Endothelial cell of umbilical vein (primary cell): ENCODE measurements around the gene TRIM29. TPM values are rescaled to one million over a fixed set of nuclear protein-coding genes. Genes with fewer than 3 reads are reported as not detected.

Experiments
- BruUV-seq: library from RNA; stranded (reverse); fragments of 400-500 nt; replicated peaks from 2 replicates; lab custom pipeline; 2021; lab: Mats Ljungman, UMichigan
- CTCF ChIA-PET: fragments of 300-600, 350-600 bp; sonication (Branson Sonifier 250); formaldehyde crosslinking; loops from one replicate; lab custom pipeline; 2021; ENCODE audit warnings: antibody characterized with exemption, inconsistent platforms; lab: Charles Lee
- POLR2A ChIA-PET: fragments of 300-600, 350-600 bp; sonication (Branson Sonifier 250); formaldehyde crosslinking; loops from one replicate; lab custom pipeline; 2021; ENCODE audit warnings: antibody characterized with exemption, inconsistent platforms; lab: Charles Lee
- DNase-seq: peaks from one replicate; pipeline ENCODE4 v3.0.0-alpha.2; 2011; ENCODE audit warnings: low read depth, low spot score
- FAIRE-seq: peaks from 2 replicates; lab custom pipeline; 2011; peaks lifted over from hg19 to GRCh38; lab: Jason Lieb, UNC
- H2AFZ ChIP-seq: 2 replicates; pipeline ENCODE4 v1.6.0; 2012; ENCODE audit warnings: low read depth, low read length, control low read depth, inconsistent platforms
- H3K27ac ChIP-seq: 2 replicates; pipeline ENCODE4 v1.5.1; 2011; ENCODE audit warnings: low read depth, mild to moderate bottlenecking, control low read depth, low read length, moderate library complexity; ENCODE audit not compliant: insufficient read depth
- H3K27me3 ChIP-seq, 2 experiments: 2 replicates each; pipeline versions ENCODE4 v1.6.0 to v1.6.1; 2011; ENCODE audit warnings: low read length in 2 of 2, mixed read lengths in 1 of 2; ENCODE audit not compliant: control insufficient read depth in 2 of 2, insufficient read depth in 2 of 2
- H3K36me3 ChIP-seq, 2 experiments: 2 replicates in 1 of 2; 3 replicates in 1 of 2; pipeline ENCODE4 v1.5.1; 2011; ENCODE audit warnings: low read length in 2 of 2, mild to moderate bottlenecking in 1 of 2, moderate library complexity in 1 of 2; ENCODE audit not compliant: control insufficient read depth in 2 of 2, insufficient read depth in 2 of 2; ENCODE audit errors: extremely low read depth in 1 of 2
- H3K4me1 ChIP-seq: 3 replicates; pipeline ENCODE4 v1.5.1; 2011; ENCODE audit warnings: mild to moderate bottlenecking, low read length; ENCODE audit not compliant: control insufficient read depth, insufficient read depth; ENCODE audit errors: extremely low read depth
- H3K4me2 ChIP-seq: 2 replicates; pipeline ENCODE4 v1.6.1; 2011; ENCODE audit warnings: low read length, control low read depth, mixed read lengths; ENCODE audit not compliant: insufficient read depth
- H3K4me3 ChIP-seq, 3 experiments: fragments of 200-600 bp in 1 of 3; sonication (generic), shearing (Covaris generic) in 1 of 3; replicated peaks in 1 of 3; 2 replicates each; pipeline ENCODE4 v1.5.1; 2011 to 2016; ENCODE audit warnings: control low read depth in 3 of 3, low read length in 3 of 3, mild to moderate bottlenecking in 2 of 3, inconsistent platforms in 1 of 3, low read depth in 1 of 3, moderate library complexity in 1 of 3; ENCODE audit not compliant: insufficient read depth in 1 of 3
- H3K79me2 ChIP-seq: 2 replicates; pipeline ENCODE4 v1.6.0; 2012; ENCODE audit warnings: low read length, inconsistent platforms; ENCODE audit not compliant: control insufficient read depth, insufficient read depth
- H3K9ac ChIP-seq: replicated peaks from 2 replicates; pipeline ENCODE3; 2011; ENCODE audit warnings: low read length, control low read depth; ENCODE audit not compliant: insufficient read depth; ENCODE audit errors: extremely low read depth
- H3K9me1 ChIP-seq: replicated peaks from 3 replicates; pipeline ENCODE4 v1.6.0; 2011; ENCODE audit warnings: mild to moderate bottlenecking, low read length; ENCODE audit not compliant: control insufficient read depth, insufficient read depth; ENCODE audit errors: extremely low read depth
- H3K9me3 ChIP-seq: replicated peaks from 2 replicates; pipeline ENCODE4 v1.5.1; 2012; ENCODE audit warnings: low read length, inconsistent platforms; ENCODE audit not compliant: control insufficient read depth, insufficient read depth
- H4K20me1 ChIP-seq: replicated peaks from 2 replicates; pipeline ENCODE3; 2011; ENCODE audit warnings: mild to moderate bottlenecking, low read length; ENCODE audit not compliant: control insufficient read depth, insufficient read depth; ENCODE audit errors: extremely low read depth
- EZH2 ChIP-seq: IDR thresholded peaks from 2 replicates; pipeline ENCODE4 v1.6.1; 2012; ENCODE audit warnings: borderline replicate concordance, low read depth, mild to moderate bottlenecking, moderate library complexity, low read length, inconsistent platforms; ENCODE audit not compliant: severe bottlenecking
- FOS ChIP-seq: IDR thresholded peaks from 2 replicates; pipeline ENCODE4 v1.6.1; 2011; ENCODE audit warnings: mild to moderate bottlenecking, low read length, moderate library complexity, borderline replicate concordance; ENCODE audit not compliant: insufficient read depth
- GATA2 ChIP-seq: IDR thresholded peaks from 2 replicates; pipeline ENCODE4 v1.7.0; 2011; ENCODE audit warnings: low read depth, mild to moderate bottlenecking, moderate library complexity, mixed read lengths, low read length; ENCODE audit not compliant: insufficient read length, insufficient read depth
- JUN ChIP-seq: IDR thresholded peaks from 2 replicates; pipeline ENCODE4 v1.6.1; 2011; ENCODE audit warnings: borderline replicate concordance, low read depth; ENCODE audit not compliant: insufficient read length, insufficient read depth
- MYC ChIP-seq: IDR thresholded peaks from one replicate; pipeline ENCODE4 v1.6.1; 2011; ENCODE audit warnings: mild to moderate bottlenecking, low read depth, low read length
- POLR2A ChIP-seq: IDR thresholded peaks from 2 replicates; pipeline ENCODE4 v1.6.1; 2012; ENCODE audit warnings: low read depth, mild to moderate bottlenecking, control low read depth, low read length
- POLR2AphosphoS5 ChIP-seq: IDR thresholded peaks from 2 replicates; pipeline ENCODE4 v1.6.1; 2012; ENCODE audit warnings: low read depth, mild to moderate bottlenecking, control low read depth, low read length, moderate library complexity; ENCODE audit not compliant: insufficient read depth
- dilution Hi-C: fragments of 300-500 bp; cut with MboI; formaldehyde crosslinking; loops from one replicate; pipeline ENCODE4 v1.15.0; 2019; ENCODE audit warnings: low sequenced_read_pairs; ENCODE audit not compliant: extremely low pct_ligation_motif_present
- intact Hi-C: fragments of 100-400 bp; cut with micrococcal nuclease; formaldehyde crosslinking; loops from one replicate; pipeline ENCODE4 v1.10.0; 2022
- polyA plus RNA-seq, 4 experiments: library from polyadenylated mRNA; depleted of rRNA in 3 of 4; stranded (reverse) in 3 of 4; unstranded in 1 of 4; fragments of >200 nt; gene quantifications; 2 replicates each; pipeline versions ENCODE4 v1.2.1 to v1.2.3, GENCODE V29; 2011 to 2012; ENCODE audit warnings: missing spikeins in 1 of 4
- total RNA-seq: library from RNA; stranded (reverse); gene quantifications from 2 replicates; pipeline ENCODE4 v1.2.3, GENCODE V29; 2021
- TF ChIP-seq, protein P1 (sequence below), 2 donors: IDR thresholded peaks; 1 replicate in 1 of 2; 2 replicates in 1 of 2; pipeline ENCODE4 v1.5.1; 2011; ENCODE audit warnings: low read length in 2 of 2, mild to moderate bottlenecking in 2 of 2, moderate library complexity in 2 of 2, control low read depth in 1 of 2, inconsistent platforms in 1 of 2, low read depth in 1 of 2; ENCODE audit not compliant: insufficient read depth in 1 of 2; ENCODE audit errors: extremely low read depth in 1 of 2
- TF ChIP-seq, protein P2 (sequence below): IDR thresholded peaks from 2 replicates; pipeline ENCODE4 v1.6.1; 2011; ENCODE audit not compliant: insufficient read depth, insufficient read length

The TRIM29 gene
- total and polyA plus RNA-seq, 2 donors (not counting 3 experiments of a cell fraction or from before 2014, with no cell fraction given), result not detected

DNA sequence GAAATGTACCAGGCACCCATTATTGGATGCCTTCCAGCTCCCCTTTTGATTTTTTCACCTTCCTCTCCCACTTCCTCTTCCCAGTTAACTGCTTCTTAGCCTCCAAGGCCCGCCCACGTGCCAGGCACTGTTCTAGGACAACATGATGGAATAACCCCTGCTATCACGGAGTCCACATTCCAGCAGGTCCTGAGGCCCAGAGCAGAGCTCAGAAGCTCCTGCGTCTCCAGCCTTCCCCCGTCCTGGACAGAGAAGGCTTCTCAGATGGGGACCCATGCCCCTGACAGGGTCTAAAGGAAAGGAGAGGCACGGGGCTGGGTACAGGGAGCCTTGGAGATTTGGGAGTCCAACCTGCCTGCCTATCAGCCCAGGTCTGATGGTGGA lies 29.1 kb downstream of the TRIM29 start:
- Histone ChIP-seq H3K9me3 (no peaks in the 10 kb centered on the region), H3K9me1 (no peaks in the 10 kb centered on the region), H3K27me3 (peaks cover under 1 to 2% of the 10 kb centered on the region in 2 experiments), H3K36me3 (no peaks in the 10 kb centered on the region), H2AFZ (no peak overlapping the region), H3K27ac (no peak overlapping the region), H3K4me1 (no peaks in the 10 kb centered on the region), H4K20me1 (no peaks in the 10 kb centered on the region), H3K4me2 (no peak overlapping the region), H3K9ac (no peak overlapping the region), H3K79me2 (no peaks in the 10 kb centered on the region), H3K4me3 (no peak overlapping the region)
- no peak for FAIRE-seq
- CTCF ChIA-PET, result interaction anchor here (0.6 to 2.5 kb wide), 36 partner anchors 9 to 768 kb away, joined by 3 to 31 read pairs (median 4); partner anchors contain the start of genes C1QTNF5 and NECTIN1
- TF ChIP-seq POLR2A (no peak), MYC (no peak), JUN (no peak), GATA2 (no peak), EZH2 (no peak), FOS (no peak), POLR2AphosphoS5 (no peak)
- TF ChIP-seq, protein P1, sequence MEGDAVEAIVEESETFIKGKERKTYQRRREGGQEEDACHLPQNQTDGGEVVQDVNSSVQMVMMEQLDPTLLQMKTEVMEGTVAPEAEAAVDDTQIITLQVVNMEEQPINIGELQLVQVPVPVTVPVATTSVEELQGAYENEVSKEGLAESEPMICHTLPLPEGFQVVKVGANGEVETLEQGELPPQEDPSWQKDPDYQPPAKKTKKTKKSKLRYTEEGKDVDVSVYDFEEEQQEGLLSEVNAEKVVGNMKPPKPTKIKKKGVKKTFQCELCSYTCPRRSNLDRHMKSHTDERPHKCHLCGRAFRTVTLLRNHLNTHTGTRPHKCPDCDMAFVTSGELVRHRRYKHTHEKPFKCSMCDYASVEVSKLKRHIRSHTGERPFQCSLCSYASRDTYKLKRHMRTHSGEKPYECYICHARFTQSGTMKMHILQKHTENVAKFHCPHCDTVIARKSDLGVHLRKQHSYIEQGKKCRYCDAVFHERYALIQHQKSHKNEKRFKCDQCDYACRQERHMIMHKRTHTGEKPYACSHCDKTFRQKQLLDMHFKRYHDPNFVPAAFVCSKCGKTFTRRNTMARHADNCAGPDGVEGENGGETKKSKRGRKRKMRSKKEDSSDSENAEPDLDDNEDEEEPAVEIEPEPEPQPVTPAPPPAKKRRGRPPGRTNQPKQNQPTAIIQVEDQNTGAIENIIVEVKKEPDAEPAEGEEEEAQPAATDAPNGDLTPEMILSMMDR (IDR thresholded peaks at IDR 0.05; ENCODE audit: extremely low read depth in 1 of 2, insufficient read depth in 1 of 2, low read depth in 1 of 2, low read length in 2 of 2), result no peak
- TF ChIP-seq, protein P2, sequence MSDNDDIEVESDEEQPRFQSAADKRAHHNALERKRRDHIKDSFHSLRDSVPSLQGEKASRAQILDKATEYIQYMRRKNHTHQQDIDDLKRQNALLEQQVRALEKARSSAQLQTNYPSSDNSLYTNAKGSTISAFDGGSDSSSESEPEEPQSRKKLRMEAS, result no peak
- no TSS peak for BruUV-seq
- DNase-seq, result no peak
- intact Hi-C loops, result loop anchor here (1.0 kb wide), 6 partner anchors 95 to 627 kb away; no protein-coding TSS in a partner anchor
- dilution Hi-C loops, result no loop called here
- POLR2A ChIA-PET, result no interaction called here
